HG03280 (cell line): ENCODE data around the gene SCP2D1.

Source experiments
- ATAC-seq: cut with Tn5 transposase; IDR thresholded peaks from one replicate; pipeline ENCODE4 v1.9.1; 2021; ENCODE audit warnings: mild to moderate bottlenecking, moderate library complexity; ENCODE audit not compliant: unreplicated experiment

Gene SCP2D1

GRCh38 chr20:18811904-18812303 lies 1.7 kb upstream of the SCP2D1 start:
- ATAC-seq = no peak

GRCh38 chr20:18815194-18815942 lies 1.8 kb downstream of the SCP2D1 start:
- ATAC-seq = no peak

- ATAC-seq = no peak
These were observed 9.2 kb downstream of the SCP2D1 start for GRCh38 chr20:18822832-18823231.

GRCh38 chr20:18831830-18832499 lies 18.4 kb downstream of the SCP2D1 start:
- ATAC-seq = no peak

- no peak for ATAC-seq
These were observed 19.1 kb downstream of the SCP2D1 start for GRCh38 chr20:18832546-18833200.

GRCh38 chr20:18835466-18836256 lies 22.1 kb downstream of the SCP2D1 start:
- no peak for ATAC-seq

- ATAC-seq = no peak
These were observed 24.1 kb downstream of the SCP2D1 start for GRCh38 chr20:18837718-18838117.

- ATAC-seq = no peak
These were observed 26.1 kb downstream of the SCP2D1 start for GRCh38 chr20:18839507-18840247.

- ATAC-seq = no peak
These were observed 26.7 kb downstream of the SCP2D1 start for GRCh38 chr20:18840248-18840645.

- no peak for ATAC-seq
These were observed 31.4 kb downstream of the SCP2D1 start for GRCh38 chr20:18845017-18845416.

- ATAC-seq = no peak
These were observed 33.7 kb downstream of the SCP2D1 start for GRCh38 chr20:18847226-18847755.

GRCh38 chr20:18849131-18849530 lies 35.5 kb downstream of the SCP2D1 start:
- ATAC-seq = no peak

GRCh38 chr20:18851629-18852028 lies 38.0 kb downstream of the SCP2D1 start:
- ATAC-seq = no peak

- ATAC-seq = no peak
These were observed 38.7 kb downstream of the SCP2D1 start for GRCh38 chr20:18852318-18852717.

- ATAC-seq = no peak
These were observed 39.6 kb downstream of the SCP2D1 start for GRCh38 chr20:18853216-18853615.

- no peak for ATAC-seq
These were observed 40.5 kb downstream of the SCP2D1 start for GRCh38 chr20:18853946-18854646.

GRCh38 chr20:18855882-18856281 lies 42.3 kb downstream of the SCP2D1 start:
- no peak for ATAC-seq

GRCh38 chr20:18856873-18857272 lies 43.3 kb downstream of the SCP2D1 start:
- ATAC-seq = no peak

GRCh38 chr20:18857640-18858039 lies 44.1 kb downstream of the SCP2D1 start:
- ATAC-seq = no peak

- ATAC-seq = no peak
These were observed 45.2 kb downstream of the SCP2D1 start for GRCh38 chr20:18858816-18859215.
